Activated T-cell treated with anti-CD3 and anti-CD28 coated beads for 48 hours (primary cell): ENCODE data around the gene AMHR2.

Experiments
- DNase-seq: peaks from one replicate; pipeline ENCODE4 v3.0.0-alpha.2; 2020; ENCODE audit warnings: low read depth

The AMHR2 gene

DNA sequence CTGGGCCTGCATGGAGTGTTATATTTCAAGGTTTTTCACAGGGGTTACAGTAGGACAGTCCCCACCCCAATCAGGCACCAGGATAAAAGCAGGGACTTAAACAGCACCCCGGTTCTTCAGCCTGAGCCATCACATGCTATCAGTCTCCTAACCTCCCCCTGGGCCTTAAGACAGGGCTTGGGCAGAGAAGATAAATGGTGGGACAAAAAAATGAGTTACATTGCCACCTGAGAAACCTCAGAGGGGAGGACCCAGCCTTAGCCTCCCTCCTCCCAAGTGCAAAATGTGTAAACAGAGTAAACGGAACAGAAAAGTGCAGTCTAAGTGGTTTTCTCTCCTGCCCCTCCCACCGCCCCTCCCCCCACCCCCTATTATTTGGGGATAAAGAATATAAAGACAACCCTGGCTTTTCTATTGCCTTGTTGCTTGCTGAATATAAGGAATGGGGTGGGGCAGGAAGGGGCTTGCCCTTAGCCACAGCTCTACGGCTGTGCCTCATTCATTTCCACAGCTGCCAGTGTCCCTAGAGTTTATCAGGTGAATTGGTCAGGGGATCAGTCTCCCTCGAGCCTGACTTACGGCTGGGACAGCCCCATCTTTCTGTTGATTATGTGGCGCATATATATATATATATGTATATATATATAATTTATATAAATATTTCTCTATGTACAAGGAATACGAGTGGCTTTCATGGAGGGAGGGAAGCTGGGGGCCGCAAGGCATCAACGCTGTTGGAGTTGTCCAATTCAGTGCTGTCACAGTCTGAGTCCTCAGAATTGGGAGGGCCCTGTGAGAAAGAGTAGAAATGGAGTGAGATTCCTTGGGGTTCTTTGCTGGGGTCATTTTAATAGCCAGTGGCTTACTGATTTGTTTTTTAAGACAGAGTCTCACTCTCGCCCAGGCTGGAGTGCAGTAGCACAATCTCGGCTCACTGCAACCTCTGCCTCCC is 57.1 kb downstream of the AMHR2 start:
- DNase-seq = no peak
